IMR-90 (cell line): Measurements from ENCODE around the gene SUGT1. TPM values are rescaled to one million over a fixed set of nuclear protein-coding genes. Genes with fewer than 3 reads are reported as not detected.

ENCODE experiments used
- ATAC-seq: fragments of 200-7000 bp; cut with Tn5 transposase; 2 replicates; pipeline ENCODE4 v1.9.1; 2020; ENCODE audit warnings: low read depth, mild to moderate bottlenecking, moderate library complexity
- BruUV-seq: library from RNA; stranded (reverse); fragments of 400-500 nt; replicated peaks from 2 replicates; lab custom pipeline; 2021; lab: Mats Ljungman, UMichigan
- CTCF ChIA-PET: fragments of 300-600 bp; formaldehyde crosslinking; extraction: SDS; loops from one replicate; lab custom pipeline; 2021; ENCODE audit warnings: antibody characterized with exemption; lab: Yijun Ruan, JAX
- POLR2A ChIA-PET: fragments of 300-600 bp; sonication (Branson Sonifier 250); formaldehyde crosslinking; loops from one replicate; lab custom pipeline; 2022; ENCODE audit warnings: antibody characterized with exemption; ENCODE audit not compliant: unreplicated experiment; lab: Charles Lee
- DNase-seq: peaks from one replicate; pipeline ENCODE4 v3.0.0; 2013
- H2AFZ ChIP-seq: replicated peaks from 2 replicates; pipeline ENCODE3; 2013; ENCODE audit warnings: low read length, mild to moderate bottlenecking; ENCODE audit not compliant: poor library complexity
- H2AK5ac ChIP-seq: 2 replicates; pipeline ENCODE4 v1.6.1; 2013; ENCODE audit warnings: low read depth, low read length, inconsistent platforms
- H2AK9ac ChIP-seq: replicated peaks from 2 replicates; pipeline ENCODE3; 2013; ENCODE audit warnings: mild to moderate bottlenecking, low read depth, low read length, moderate library complexity; ENCODE audit not compliant: poor library complexity
- H2BK120ac ChIP-seq: 2 replicates; pipeline ENCODE4 v1.6.1; 2013; ENCODE audit warnings: low read depth, low read length, inconsistent platforms
- H2BK15ac ChIP-seq: 3 replicates; pipeline ENCODE4 v1.6.1; 2013; ENCODE audit warnings: low read depth, low read length, inconsistent platforms
- H2BK20ac ChIP-seq: 2 replicates; pipeline ENCODE4 v1.6.1; 2013; ENCODE audit warnings: low read depth, mild to moderate bottlenecking, inconsistent platforms, low read length, moderate library complexity
- H2BK5ac ChIP-seq: 2 replicates; pipeline ENCODE4 v1.6.1; 2013; ENCODE audit warnings: mild to moderate bottlenecking, low read depth, low read length, inconsistent platforms; ENCODE audit not compliant: poor library complexity, severe bottlenecking
- H3K14ac ChIP-seq: replicated peaks from 2 replicates; pipeline ENCODE4 v1.6.1; 2013; ENCODE audit warnings: low read depth, low read length, inconsistent platforms
- H3K18ac ChIP-seq: 2 replicates; pipeline ENCODE4 v1.6.1; 2013; ENCODE audit warnings: low read depth, low read length, control low read depth
- H3K23ac ChIP-seq: 2 replicates; pipeline ENCODE4 v1.6.1; 2013; ENCODE audit warnings: low read depth, low read length, inconsistent platforms
- H3K27ac ChIP-seq: 2 replicates; pipeline ENCODE4 v1.5.1; 2013; ENCODE audit warnings: mild to moderate bottlenecking, control low read depth, low read length; ENCODE audit not compliant: insufficient read depth
- H3K27me3 ChIP-seq: 2 replicates; pipeline ENCODE4 v1.6.1; 2013; ENCODE audit warnings: low read length; ENCODE audit not compliant: control insufficient read depth, insufficient read depth
- H3K36me3 ChIP-seq: 2 replicates; pipeline ENCODE4 v1.6.1; 2013; ENCODE audit warnings: low read length, mixed read lengths; ENCODE audit not compliant: control insufficient read depth, insufficient read depth
- H3K4ac ChIP-seq: 2 replicates; pipeline ENCODE4 v1.6.1; 2013; ENCODE audit warnings: low read depth, low read length, inconsistent platforms
- H3K4me1 ChIP-seq: 2 replicates; pipeline ENCODE4 v1.6.1; 2013; ENCODE audit warnings: low read length, mixed read lengths; ENCODE audit not compliant: control insufficient read depth, insufficient read depth
- H3K4me2 ChIP-seq: 2 replicates; pipeline ENCODE4 v1.6.1; 2013; ENCODE audit warnings: low read depth, mild to moderate bottlenecking, control low read depth, low read length, moderate library complexity
- H3K4me3 ChIP-seq: 2 replicates; pipeline ENCODE4 v1.5.1; 2013; ENCODE audit warnings: low read depth, mild to moderate bottlenecking, control low read depth, low read length, moderate library complexity; ENCODE audit not compliant: insufficient read depth
- H3K56ac ChIP-seq: 2 replicates; pipeline ENCODE4 v1.6.1; 2013; ENCODE audit warnings: low read length, inconsistent platforms; ENCODE audit not compliant: insufficient read depth; ENCODE audit errors: extremely low read depth
- H3K79me1 ChIP-seq, 2 experiments: 2 replicates each; pipeline ENCODE4 v1.6.1; 2013; ENCODE audit warnings: low read length in 2 of 2, inconsistent platforms in 1 of 2, low read depth in 1 of 2
- H3K9ac ChIP-seq: 2 replicates; pipeline ENCODE4 v1.6.1; 2013; ENCODE audit warnings: low read depth, low read length, control low read depth
- H3K9me1 ChIP-seq: 2 replicates; pipeline ENCODE4 v1.6.1; 2013; ENCODE audit warnings: low read length, inconsistent platforms; ENCODE audit not compliant: insufficient read depth
- H3K9me3 ChIP-seq: 2 replicates; pipeline ENCODE4 v1.6.1; 2013; ENCODE audit warnings: low read length; ENCODE audit not compliant: control insufficient read depth, insufficient read depth
- H4K20me1 ChIP-seq: 2 replicates; pipeline ENCODE4 v1.6.1; 2013; ENCODE audit warnings: low read length, inconsistent platforms; ENCODE audit not compliant: insufficient read depth
- H4K5ac ChIP-seq: 2 replicates; pipeline ENCODE4 v1.6.1; 2013; ENCODE audit warnings: mild to moderate bottlenecking, low read depth, low read length, control low read depth
- H4K8ac ChIP-seq, 2 experiments: 2 replicates each; pipeline ENCODE4 v1.6.1; 2013; ENCODE audit warnings: low read depth in 2 of 2, low read length in 2 of 2, control low read depth in 1 of 2, inconsistent platforms in 1 of 2
- H4K91ac ChIP-seq: 2 replicates; pipeline ENCODE4 v1.6.1; 2013; ENCODE audit warnings: low read depth, low read length, inconsistent platforms; ENCODE audit not compliant: insufficient read depth
- CHD1 ChIP-seq: IDR thresholded peaks from 2 replicates; pipeline ENCODE4 v1.6.1; 2012; ENCODE audit warnings: low read depth, low read length, improper control_type of control experiment
- MAZ ChIP-seq: IDR thresholded peaks from 2 replicates; pipeline ENCODE4 v1.6.1; 2012; ENCODE audit warnings: low read depth, mild to moderate bottlenecking, low read length, improper control_type of control experiment, moderate library complexity, borderline replicate concordance
- MXI1 ChIP-seq: IDR thresholded peaks from 2 replicates; pipeline ENCODE4 v1.6.1; 2012; ENCODE audit warnings: low read depth, mild to moderate bottlenecking, low read length, moderate library complexity, borderline replicate concordance
- POLR2A ChIP-seq: IDR thresholded peaks from 2 replicates; pipeline ENCODE4 v1.6.1; 2012; ENCODE audit warnings: mild to moderate bottlenecking, low read depth, low read length
- RFX5 ChIP-seq: IDR thresholded peaks from 2 replicates; pipeline ENCODE4 v1.8.0; 2012; ENCODE audit warnings: low read depth, mild to moderate bottlenecking, low read length, moderate library complexity
- WGBS, 2 experiments: methylation state at CpG; one replicate each; pipeline versions ENCODE4 v1.1.5 to v1.1.7; 2013; ENCODE audit warnings: missing lambda C conversion rate in 2 of 2; ENCODE audit not compliant: insufficient read length in 1 of 2; ENCODE audit errors: extremely low coverage in 2 of 2; 5-methylcytosine and 5-hydroxymethylcytosine counted together
- dilution Hi-C: fragments of 300-500 bp; cut with HindIII; formaldehyde crosslinking; loops from one replicate; pipeline ENCODE4 v1.14.3; 2018; ENCODE audit warnings: low sequenced_read_pairs; ENCODE audit not compliant: unreplicated experiment
- in situ Hi-C: fragments of 300-500 bp; cut with MboI; formaldehyde crosslinking; loops from 3 replicates; pipeline ENCODE4 v1.14.3; 2019; ENCODE audit warnings: low sequenced_read_pairs, inconsistent platforms, mixed read lengths
- intact Hi-C: fragments of 100-400 bp; cut with micrococcal nuclease; formaldehyde crosslinking; loops from 2 replicates; pipeline ENCODE4 v1.10.0; 2022
- polyA plus RNA-seq, 3 experiments: library from polyadenylated mRNA; depleted of rRNA; stranded (reverse); fragments of >200 nt; gene quantifications; 2 replicates each; pipeline ENCODE4 v1.2.3, GENCODE V29; 2012; ENCODE audit warnings: low replicate concordance in 1 of 3
- total RNA-seq: library from RNA; depleted of rRNA; stranded (reverse); fragments of >200 nt; gene quantifications from 2 replicates; pipeline ENCODE4 v1.2.3, GENCODE V29; 2012
- TF ChIP-seq, protein P1 (sequence below): fragments of 150-350 bp; IDR thresholded peaks from 2 replicates; pipeline ENCODE4 v1.6.1; 2017; ENCODE audit warnings: mild to moderate bottlenecking, antibody characterized with exemption, low read length, low read depth
- TF ChIP-seq, protein P2 (sequence below): conservative IDR thresholded peaks from 2 replicates; pipeline ENCODE4 v1.5.1; 2012; ENCODE audit warnings: mild to moderate bottlenecking, low read depth, low read length, improper control_type of control experiment

SUGT1 gene
- total and polyA plus RNA-seq, 2 of the 4 experiments (the other 2 are of a cell fraction) = 21.5 to 24.6 TPM

DNA sequence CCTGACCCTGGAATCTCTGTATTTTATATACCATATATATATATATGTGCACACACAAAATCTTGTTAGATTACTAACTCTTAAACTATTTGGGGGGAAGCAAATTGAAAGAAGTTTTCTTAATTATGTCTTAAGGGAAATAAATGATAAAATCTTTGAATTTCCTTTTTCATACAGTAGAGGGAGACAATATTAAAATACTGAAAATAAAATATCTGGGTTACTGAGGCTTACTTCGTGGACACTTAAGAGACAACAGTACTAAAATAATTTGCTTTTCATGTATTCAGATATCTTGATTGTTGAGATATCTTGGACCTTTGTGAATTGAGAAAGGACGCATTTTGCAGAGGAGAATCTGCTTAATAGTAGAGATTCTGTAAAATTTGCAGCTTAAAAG lies 17.0 kb downstream of the SUGT1 start:
- H4K20me1 ChIP-seq = no peaks in the 10 kb centered on the region; the same call in 1 of the 2 replicates
- H4K8ac ChIP-seq = no peak overlapping the region
- no CpG with 5 or more reads among the region's 2 CpGs for WGBS, 2 experiments
- H3K9me1 ChIP-seq = no peaks in the 10 kb centered on the region
- no peaks in the 10 kb centered on the region for H3K4me1 ChIP-seq
- intact Hi-C loops (no loop called here), in situ Hi-C loops (no loop called here), dilution Hi-C loops (no loop called here)
- TF ChIP-seq, protein P1, sequence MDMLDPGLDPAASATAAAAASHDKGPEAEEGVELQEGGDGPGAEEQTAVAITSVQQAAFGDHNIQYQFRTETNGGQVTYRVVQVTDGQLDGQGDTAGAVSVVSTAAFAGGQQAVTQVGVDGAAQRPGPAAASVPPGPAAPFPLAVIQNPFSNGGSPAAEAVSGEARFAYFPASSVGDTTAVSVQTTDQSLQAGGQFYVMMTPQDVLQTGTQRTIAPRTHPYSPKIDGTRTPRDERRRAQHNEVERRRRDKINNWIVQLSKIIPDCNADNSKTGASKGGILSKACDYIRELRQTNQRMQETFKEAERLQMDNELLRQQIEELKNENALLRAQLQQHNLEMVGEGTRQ = no peak
- TF ChIP-seq MXI1 (no peak), MAZ (no peak), RFX5 (no peak), POLR2A (no peak), CHD1 (no peak)
- TF ChIP-seq, protein P2, sequence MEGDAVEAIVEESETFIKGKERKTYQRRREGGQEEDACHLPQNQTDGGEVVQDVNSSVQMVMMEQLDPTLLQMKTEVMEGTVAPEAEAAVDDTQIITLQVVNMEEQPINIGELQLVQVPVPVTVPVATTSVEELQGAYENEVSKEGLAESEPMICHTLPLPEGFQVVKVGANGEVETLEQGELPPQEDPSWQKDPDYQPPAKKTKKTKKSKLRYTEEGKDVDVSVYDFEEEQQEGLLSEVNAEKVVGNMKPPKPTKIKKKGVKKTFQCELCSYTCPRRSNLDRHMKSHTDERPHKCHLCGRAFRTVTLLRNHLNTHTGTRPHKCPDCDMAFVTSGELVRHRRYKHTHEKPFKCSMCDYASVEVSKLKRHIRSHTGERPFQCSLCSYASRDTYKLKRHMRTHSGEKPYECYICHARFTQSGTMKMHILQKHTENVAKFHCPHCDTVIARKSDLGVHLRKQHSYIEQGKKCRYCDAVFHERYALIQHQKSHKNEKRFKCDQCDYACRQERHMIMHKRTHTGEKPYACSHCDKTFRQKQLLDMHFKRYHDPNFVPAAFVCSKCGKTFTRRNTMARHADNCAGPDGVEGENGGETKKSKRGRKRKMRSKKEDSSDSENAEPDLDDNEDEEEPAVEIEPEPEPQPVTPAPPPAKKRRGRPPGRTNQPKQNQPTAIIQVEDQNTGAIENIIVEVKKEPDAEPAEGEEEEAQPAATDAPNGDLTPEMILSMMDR = no peak
- H3K14ac ChIP-seq = no peak overlapping the region
- ChIA-PET CTCF (no interaction called here), POLR2A (no interaction called here)
- H2BK5ac ChIP-seq = no peak overlapping the region
- no peak overlapping the region for H2AK5ac ChIP-seq
- DNase-seq (no peak), ATAC-seq (no peak)
- H2BK120ac ChIP-seq = no peak overlapping the region
- H2AK9ac ChIP-seq = no peak overlapping the region
- H3K18ac ChIP-seq = no peak overlapping the region
- peaks cover 15% of the 10 kb centered on the region for H3K36me3 ChIP-seq
- no TSS peak for BruUV-seq
- no peak overlapping the region for H3K23ac ChIP-seq
- H3K79me1 ChIP-seq = peaks cover 8 to 11% of the 10 kb centered on the region in 2 experiments; a peak in 3 of 4 replicates
- H3K27me3 ChIP-seq = no peaks in the 10 kb centered on the region
- no peak overlapping the region for H3K56ac ChIP-seq
- H3K27ac ChIP-seq = no peak overlapping the region
- no peaks in the 10 kb centered on the region for H3K9me3 ChIP-seq
- no peak overlapping the region for H3K4me3 ChIP-seq
- no peak overlapping the region for H3K4ac ChIP-seq
- no peak overlapping the region for H4K5ac ChIP-seq
- H3K9ac ChIP-seq = no peak overlapping the region
- no peak overlapping the region for H2BK20ac ChIP-seq
- H2AFZ ChIP-seq = no peak overlapping the region
- H2BK15ac ChIP-seq = no peak overlapping the region
- H4K91ac ChIP-seq = no peak overlapping the region
- no peak overlapping the region for H3K4me2 ChIP-seq
